AG10803 (cell line): ENCODE results near the gene MEF2D.

Source experiments
- DNase-seq: peaks from one replicate; pipeline ENCODE4 v3.0.0; 2010; ENCODE audit warnings: low read depth
- H3K4me3 ChIP-seq: 2 replicates; pipeline ENCODE4 v1.5.1; 2011; ENCODE audit warnings: mild to moderate bottlenecking, low read length, control low read depth
- TF ChIP-seq, protein P1 (sequence below): conservative IDR thresholded peaks from 2 replicates; pipeline ENCODE4 v1.5.1; 2011; ENCODE audit warnings: mild to moderate bottlenecking, low read length, control low read depth, inconsistent platforms

Gene MEF2D

DNA sequence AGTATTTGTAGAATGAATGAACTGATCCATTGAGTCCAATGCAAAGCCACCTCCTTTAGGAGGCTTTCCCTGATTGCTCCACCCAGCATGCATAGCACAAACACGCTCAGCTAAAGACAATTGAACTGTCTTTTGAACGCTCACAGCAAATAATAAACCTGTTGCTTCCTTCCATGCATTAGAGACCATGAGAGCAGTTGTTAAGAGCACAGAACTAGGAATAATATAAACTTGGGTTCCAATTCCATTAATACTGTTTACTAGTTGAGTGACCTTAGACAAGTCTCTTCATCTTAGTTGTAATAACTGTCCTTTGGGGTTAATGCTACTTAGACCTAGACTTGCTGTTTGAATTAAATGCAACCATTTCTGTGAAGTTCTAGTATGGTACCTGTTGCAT, 5.9 kb upstream of the MEF2D start:
- TF ChIP-seq, protein P1, sequence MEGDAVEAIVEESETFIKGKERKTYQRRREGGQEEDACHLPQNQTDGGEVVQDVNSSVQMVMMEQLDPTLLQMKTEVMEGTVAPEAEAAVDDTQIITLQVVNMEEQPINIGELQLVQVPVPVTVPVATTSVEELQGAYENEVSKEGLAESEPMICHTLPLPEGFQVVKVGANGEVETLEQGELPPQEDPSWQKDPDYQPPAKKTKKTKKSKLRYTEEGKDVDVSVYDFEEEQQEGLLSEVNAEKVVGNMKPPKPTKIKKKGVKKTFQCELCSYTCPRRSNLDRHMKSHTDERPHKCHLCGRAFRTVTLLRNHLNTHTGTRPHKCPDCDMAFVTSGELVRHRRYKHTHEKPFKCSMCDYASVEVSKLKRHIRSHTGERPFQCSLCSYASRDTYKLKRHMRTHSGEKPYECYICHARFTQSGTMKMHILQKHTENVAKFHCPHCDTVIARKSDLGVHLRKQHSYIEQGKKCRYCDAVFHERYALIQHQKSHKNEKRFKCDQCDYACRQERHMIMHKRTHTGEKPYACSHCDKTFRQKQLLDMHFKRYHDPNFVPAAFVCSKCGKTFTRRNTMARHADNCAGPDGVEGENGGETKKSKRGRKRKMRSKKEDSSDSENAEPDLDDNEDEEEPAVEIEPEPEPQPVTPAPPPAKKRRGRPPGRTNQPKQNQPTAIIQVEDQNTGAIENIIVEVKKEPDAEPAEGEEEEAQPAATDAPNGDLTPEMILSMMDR, result no peak
- H3K4me3 ChIP-seq, result no peak overlapping the region
- DNase-seq, result no peak

DNA sequence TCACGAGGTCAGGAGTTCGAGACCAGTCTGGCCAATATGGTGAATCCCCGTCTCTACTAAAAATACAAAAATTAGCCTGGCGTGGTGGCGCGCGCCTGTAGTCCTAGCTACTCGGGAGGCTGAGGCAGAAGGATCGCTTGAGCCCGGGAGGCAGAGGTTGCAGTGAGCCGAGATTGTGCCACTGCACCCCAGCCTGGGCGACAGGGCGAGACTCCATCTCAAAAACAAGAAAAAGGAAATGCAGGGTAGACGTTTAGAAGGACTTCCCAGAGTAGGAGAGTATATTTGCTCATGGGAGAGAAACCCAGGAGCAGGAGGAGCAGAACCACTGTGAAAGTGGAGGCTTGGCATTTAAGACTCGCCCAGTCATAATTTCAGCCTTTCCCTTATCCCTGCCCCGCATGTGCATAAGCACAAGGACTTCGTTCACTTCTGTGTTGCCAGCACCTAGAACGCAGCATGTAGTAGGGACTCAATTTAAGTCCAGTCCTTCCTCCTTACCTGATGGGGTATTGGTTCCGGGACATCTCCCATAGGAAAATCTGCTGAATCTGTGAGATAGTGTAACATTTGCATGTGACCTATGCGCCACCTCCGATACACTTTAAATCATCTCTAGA, 5.2 kb upstream of the MEF2D start:
- DNase-seq, result no peak
- no peak overlapping the region for H3K4me3 ChIP-seq
- TF ChIP-seq, protein P1, result no peak

DNA sequence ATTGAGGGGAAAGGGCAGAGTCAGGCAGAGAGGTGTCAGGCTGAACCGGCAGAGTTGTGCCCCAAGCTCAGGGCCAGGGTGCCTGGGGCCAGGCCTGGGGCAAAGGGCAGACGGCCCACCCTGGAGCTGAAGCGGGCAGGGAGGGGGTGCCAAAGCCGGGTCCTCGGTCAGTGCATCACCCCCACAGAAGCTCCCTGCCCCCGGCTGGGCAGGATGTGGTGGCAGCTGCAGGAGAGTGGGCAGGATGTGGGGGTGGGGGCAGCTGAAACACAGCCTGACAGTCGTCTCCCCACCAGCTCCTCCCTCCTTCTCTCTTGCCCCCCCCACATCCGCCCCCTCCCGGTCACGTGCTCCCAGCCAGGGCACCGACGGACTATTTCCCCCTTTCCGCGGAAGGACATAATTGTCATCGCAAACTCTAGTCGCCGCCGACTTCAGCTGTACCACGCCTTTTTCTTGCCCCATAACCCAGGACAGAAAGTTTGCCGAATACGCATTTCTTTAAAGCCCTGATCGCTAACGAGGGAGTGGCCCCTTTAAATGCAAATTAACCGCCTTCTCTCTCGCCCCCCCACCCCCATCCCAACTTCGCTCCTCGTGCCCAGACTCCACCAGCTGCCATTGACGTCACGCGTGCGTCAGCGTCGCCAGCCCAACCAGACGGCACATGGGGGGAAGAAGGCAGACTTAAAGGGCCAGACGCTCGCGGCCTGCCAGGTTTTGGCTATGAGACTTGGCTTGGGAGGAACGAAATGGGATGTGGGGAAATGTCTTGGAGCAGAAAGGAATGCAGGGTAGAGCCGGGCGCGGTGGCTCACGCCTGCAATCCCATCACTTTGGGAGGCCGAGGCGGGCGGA, 4.5 kb upstream of the MEF2D start:
- DNase-seq, result peak; percentile 100
- TF ChIP-seq, protein P1, result no peak

DNA sequence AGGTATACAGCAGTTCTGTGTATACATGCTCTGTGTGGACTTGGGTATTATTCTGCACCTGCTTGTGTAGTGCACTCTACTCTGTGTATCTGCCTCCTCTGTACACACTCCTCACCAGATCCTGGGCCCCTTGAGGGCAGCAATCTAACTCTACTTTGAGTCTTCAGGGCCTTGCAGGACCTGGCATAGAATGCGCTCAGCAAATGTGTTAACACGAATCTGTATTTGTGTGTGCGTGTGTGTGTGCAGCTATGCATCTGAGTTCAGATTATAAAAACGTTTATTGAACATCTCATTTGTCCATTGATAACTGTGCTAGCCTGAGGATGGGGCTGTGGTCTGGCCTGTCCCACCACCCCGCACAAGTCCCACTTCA, 3.9 kb upstream of the MEF2D start:
- no peak for DNase-seq
- TF ChIP-seq, protein P1, result no peak
- peak overlapping the region; percentile 50 for H3K4me3 ChIP-seq

More for the DNA sequence above, 4.5 kb upstream of the MEF2D start:
- H3K4me3 ChIP-seq, result peak overlapping the region; percentile 57

DNA sequence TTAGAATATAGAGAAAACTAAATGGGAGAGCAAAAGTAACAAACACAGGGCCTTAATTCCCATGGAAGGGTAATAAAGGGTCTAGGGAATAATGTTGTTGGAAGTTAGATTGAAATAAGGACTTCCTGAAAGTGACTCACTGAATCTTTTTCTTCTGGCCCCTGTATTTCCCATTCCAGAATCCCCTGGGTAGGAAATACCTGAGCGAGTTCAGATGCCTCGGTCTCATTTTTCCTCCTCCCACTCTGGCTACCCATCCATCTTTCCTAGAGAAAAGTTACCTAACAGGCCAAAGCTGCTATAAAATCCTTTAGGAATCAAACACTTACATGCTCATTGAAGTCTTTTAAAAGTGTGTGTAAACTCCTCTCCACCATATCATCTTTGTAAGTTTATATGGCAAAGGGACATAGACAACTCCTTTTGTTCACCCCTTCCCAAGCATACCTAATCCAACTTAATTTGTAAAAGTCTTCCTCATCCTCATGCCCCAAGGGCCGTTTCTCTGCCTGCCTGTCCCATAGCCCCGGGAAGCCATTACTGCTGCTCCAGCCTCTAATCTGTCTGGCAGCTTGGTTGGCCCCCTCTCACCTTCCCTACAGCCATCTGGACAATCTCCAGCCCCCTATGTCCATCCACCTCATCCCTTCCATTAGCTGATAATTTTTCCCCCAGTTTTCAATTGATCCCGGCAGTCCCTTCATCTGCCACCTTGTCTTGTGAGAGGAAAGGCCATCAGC, 3.3 kb upstream of the MEF2D start:
- peak overlapping the region; percentile 37 for H3K4me3 ChIP-seq
- DNase-seq, result no peak
- TF ChIP-seq, protein P1, result no peak

DNA sequence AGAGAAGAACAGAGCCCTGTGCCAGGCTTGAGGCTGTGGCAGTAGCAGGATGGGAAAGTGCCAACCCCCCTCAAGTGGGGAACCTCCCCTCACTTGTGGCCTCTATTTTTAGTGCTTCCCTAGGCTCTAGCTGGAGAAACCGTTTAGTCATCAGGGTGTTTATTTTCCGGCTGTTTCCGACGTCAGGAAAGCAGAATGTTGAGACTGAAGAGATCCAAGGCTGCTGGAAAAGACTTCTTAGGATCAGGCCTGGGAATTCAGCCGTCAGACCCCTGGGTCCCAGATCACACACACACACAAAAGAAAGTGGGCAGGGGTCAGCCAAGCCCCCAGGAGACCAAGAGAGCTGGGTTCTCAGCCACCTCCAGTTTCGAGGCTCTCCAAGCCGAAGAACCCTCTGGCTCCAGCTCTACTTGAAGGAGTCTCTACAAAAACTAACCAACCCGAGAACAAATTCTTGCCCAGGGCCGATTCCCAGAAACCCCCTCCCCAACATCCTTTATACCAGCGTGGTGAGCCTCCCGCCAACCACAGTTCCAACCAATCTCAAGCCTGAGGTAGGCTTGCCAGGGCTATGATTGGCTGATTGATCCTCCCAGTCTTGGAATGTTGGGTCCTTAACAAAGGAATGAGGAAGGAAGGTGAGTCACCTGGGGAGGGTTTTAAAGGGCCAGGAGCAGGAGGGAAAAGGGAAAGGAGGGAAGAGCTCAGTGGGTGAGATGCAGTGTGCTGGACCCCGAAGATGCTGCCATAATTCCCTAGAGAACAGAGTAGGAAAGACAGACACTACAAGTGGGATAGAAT, 2.5 kb upstream of the MEF2D start:
- H3K4me3 ChIP-seq, result peak overlapping the region; percentile 37
- peak; percentile 95 for DNase-seq
- TF ChIP-seq, protein P1, result no peak
